Neural cell (in vitro differentiated cells): ENCODE measurements around the gene ANKRD60. TPM values are rescaled to one million over a fixed set of nuclear protein-coding genes. Genes with fewer than 3 reads are reported as not detected.

Source experiments
- H2AFZ ChIP-seq: fragments of 200-600, 300-800 bp; sonication (generic), shearing (Covaris generic); 2 replicates; pipeline ENCODE4 v1.6.0; 2014; ENCODE audit warnings: low read depth, mild to moderate bottlenecking, antibody characterized with exemption, low read length, moderate library complexity
- H3F3A ChIP-seq: fragments of 200-600 bp; shearing (Covaris generic); 2 replicates; pipeline ENCODE4 v1.6.1; 2016; ENCODE audit warnings: mild to moderate bottlenecking, moderate library complexity, mixed read lengths, antibody characterized with exemption, low read length; ENCODE audit not compliant: insufficient read depth, poor library complexity, severe bottlenecking
- H3K27ac ChIP-seq: fragments of 200-600, 300-800 bp; sonication (generic), shearing (Covaris generic); 2 replicates; pipeline ENCODE4 v1.5.1; 2014; ENCODE audit warnings: mild to moderate bottlenecking, low read length, moderate library complexity
- H3K27me3 ChIP-seq: fragments of 300-800, 200-600 bp; sonication (generic), shearing (Covaris generic); 2 replicates; pipeline ENCODE4 v1.6.0; 2014; ENCODE audit warnings: mild to moderate bottlenecking, low read depth, low read length, moderate library complexity; ENCODE audit not compliant: insufficient read depth
- H3K36me3 ChIP-seq: fragments of 300-800, 200-600 bp; sonication (generic), shearing (Covaris generic); 2 replicates; pipeline ENCODE4 v1.5.1; 2014; ENCODE audit warnings: mild to moderate bottlenecking, antibody characterized with exemption, low read length, moderate library complexity; ENCODE audit not compliant: insufficient read depth
- H3K4me2 ChIP-seq: fragments of 300-800, 200-600 bp; sonication (generic), shearing (Covaris generic); 2 replicates; pipeline ENCODE4 v1.6.0; 2014; ENCODE audit warnings: mild to moderate bottlenecking, low read length
- H3K4me3 ChIP-seq: fragments of 300-800, 200-600 bp; sonication (generic), shearing (Covaris generic); 2 replicates; pipeline ENCODE4 v1.5.1; 2014; ENCODE audit warnings: mild to moderate bottlenecking, low read length, moderate library complexity
- H3K79me2 ChIP-seq: fragments of 200-600 bp; shearing (Covaris generic); replicated peaks from 2 replicates; pipeline ENCODE4 v1.6.0; 2014; ENCODE audit warnings: mild to moderate bottlenecking, low read length, moderate library complexity; ENCODE audit not compliant: insufficient read depth
- H3K9ac ChIP-seq: fragments of 300-800, 200-600 bp; sonication (generic), shearing (Covaris generic); 2 replicates; pipeline ENCODE4 v1.6.1; 2016; ENCODE audit warnings: mild to moderate bottlenecking, low read length, mixed read lengths
- H3K9me2 ChIP-seq: fragments of 200-600 bp; shearing (Covaris generic); 2 replicates; pipeline ENCODE4 v1.6.1; 2016; ENCODE audit warnings: mild to moderate bottlenecking, low read length, mixed read lengths; ENCODE audit not compliant: insufficient read depth
- H3K9me3 ChIP-seq: fragments of 200-600, 300-800 bp; sonication (generic), shearing (Covaris generic); 2 replicates; pipeline ENCODE4 v1.6.1; 2016; ENCODE audit warnings: mild to moderate bottlenecking, mixed run types, low read length, moderate library complexity, mixed read lengths
- H4K20me1 ChIP-seq: fragments of 200-600 bp; shearing (Covaris generic); 2 replicates; pipeline ENCODE4 v1.6.1; 2016; ENCODE audit warnings: mild to moderate bottlenecking, mixed run types; ENCODE audit not compliant: insufficient read depth
- CTCF ChIP-seq: fragments of 450-650 bp; IDR thresholded peaks from 2 replicates; pipeline ENCODE4 v1.5.1; 2014; ENCODE audit warnings: antibody characterized with exemption, mild to moderate bottlenecking, moderate library complexity; ENCODE audit not compliant: poor library complexity, severe bottlenecking
- EP300 ChIP-seq: fragments of 450-650 bp; conservative IDR thresholded peaks from 2 replicates; pipeline ENCODE4 v1.6.1; 2014; ENCODE audit warnings: antibody characterized with exemption, mild to moderate bottlenecking, moderate library complexity; ENCODE audit not compliant: poor library complexity, severe bottlenecking
- EZH2 ChIP-seq: fragments of 200-600, 300-800 bp; shearing (Covaris generic), sonication (generic); IDR thresholded peaks from 2 replicates; pipeline ENCODE4 v1.6.1; 2014; ENCODE audit warnings: antibody characterized with exemption, low read length, borderline replicate concordance, mild to moderate bottlenecking; ENCODE audit not compliant: insufficient read depth, poor library complexity, severe bottlenecking
- MXI1 ChIP-seq: fragments of 450-650 bp; conservative IDR thresholded peaks from 2 replicates; pipeline ENCODE4 v1.6.1; 2014; ENCODE audit warnings: antibody characterized with exemption, mild to moderate bottlenecking; ENCODE audit not compliant: poor library complexity, severe bottlenecking
- POLR2AphosphoS5 ChIP-seq: IDR thresholded peaks from 2 replicates; pipeline ENCODE4 v1.6.1; 2012
- RAD21 ChIP-seq: fragments of 450-650 bp; conservative IDR thresholded peaks from 2 replicates; pipeline ENCODE4 v1.6.1; 2014; ENCODE audit warnings: antibody characterized with exemption, mild to moderate bottlenecking, moderate library complexity
- REST ChIP-seq: IDR thresholded peaks from 2 replicates; pipeline ENCODE4 v1.6.1; 2012; ENCODE audit warnings: borderline replicate concordance
- SMC3 ChIP-seq: fragments of 450-650 bp; conservative IDR thresholded peaks from 2 replicates; pipeline ENCODE4 v1.6.1; 2014; ENCODE audit warnings: antibody characterized with exemption, mild to moderate bottlenecking, moderate library complexity; ENCODE audit not compliant: poor library complexity
- TAF1 ChIP-seq: IDR thresholded peaks from 2 replicates; pipeline ENCODE4 v1.6.1; 2012; ENCODE audit warnings: low read depth
- polyA plus RNA-seq: library from polyadenylated mRNA; depleted of rRNA; stranded (reverse); fragments of >200 nt; gene quantifications from 2 replicates; pipeline ENCODE4 v1.2.3, GENCODE V29; 2014

The ANKRD60 gene
- polyA plus RNA-seq, 1 donor from 2014 or later, result not detected

GRCh38 chr20:58277107-58277506 lies 48.7 kb upstream of the ANKRD60 start:
- Histone ChIP-seq H3K9me3 (no peaks in the 10 kb centered on the region), H3K9ac (no peak overlapping the region), H3K4me2 (no peak overlapping the region), H3K36me3 (no peaks in the 10 kb centered on the region), H4K20me1 (no peaks in the 10 kb centered on the region), H2AFZ (no peak overlapping the region), H3K9me2 (no peaks in the 10 kb centered on the region), H3K79me2 (no peaks in the 10 kb centered on the region), H3K4me3 (no peak overlapping the region), H3F3A (no peaks in the 10 kb centered on the region), H3K27ac (no peak overlapping the region), H3K27me3 (no peaks in the 10 kb centered on the region)
- TF ChIP-seq EP300 (no peak), RAD21 (no peak), SMC3 (no peak), REST (no peak), POLR2AphosphoS5 (no peak), EZH2 (no peak), CTCF (no peak), MXI1 (no peak), TAF1 (no peak)

- no peaks in the 10 kb centered on the region for H3K79me2 ChIP-seq
These were observed 45.9 kb upstream of the ANKRD60 start for GRCh38 chr20:58274384-58274783.

More at GRCh38 chr20:58274384-58274783, 45.9 kb upstream of the ANKRD60 start:
- Histone ChIP-seq H3K9me2 (no peaks in the 10 kb centered on the region), H3K4me3 (no peak overlapping the region), H2AFZ (no peak overlapping the region), H3K9me3 (no peaks in the 10 kb centered on the region), H3K27me3 (no peaks in the 10 kb centered on the region), H3K36me3 (no peaks in the 10 kb centered on the region), H4K20me1 (no peaks in the 10 kb centered on the region), H3K9ac (no peak overlapping the region), H3K27ac (no peak overlapping the region), H3K4me2 (no peak overlapping the region), H3F3A (no peaks in the 10 kb centered on the region)
- TF ChIP-seq CTCF (no peak), REST (no peak), EZH2 (no peak), TAF1 (no peak), POLR2AphosphoS5 (no peak), SMC3 (no peak), MXI1 (no peak), RAD21 (no peak), EP300 (no peak)
